Muscle layer of colon (tissue), 2 donors: Measurements from ENCODE around the gene CTDSPL2.

Experiments
- H3K27ac ChIP-seq: one replicate; pipeline ENCODE4 v1.7.0; 2013; ENCODE audit warnings: low read depth, mild to moderate bottlenecking, low read length, moderate library complexity
- H3K27me3 ChIP-seq, 2 donors: one replicate each; pipeline ENCODE4 v1.7.0; 2013; ENCODE audit warnings: low read length in 2 of 2, mild to moderate bottlenecking in 2 of 2; ENCODE audit not compliant: insufficient read depth in 2 of 2, control insufficient read depth in 1 of 2
- H3K36me3 ChIP-seq: one replicate; pipeline ENCODE4 v1.7.0; 2013; ENCODE audit warnings: mild to moderate bottlenecking, low read length; ENCODE audit not compliant: insufficient read depth
- H3K4me1 ChIP-seq: one replicate; pipeline ENCODE4 v1.7.0; 2013; ENCODE audit warnings: mild to moderate bottlenecking, low read length; ENCODE audit not compliant: insufficient read depth
- H3K4me3 ChIP-seq, 2 donors: one replicate each; pipeline ENCODE4 v1.7.0; 2013; ENCODE audit warnings: low read length in 2 of 2, low read depth in 1 of 2, mild to moderate bottlenecking in 1 of 2, moderate library complexity in 1 of 2
- H3K9ac ChIP-seq: one replicate; pipeline ENCODE4 v1.7.0; 2013; ENCODE audit warnings: low read length
- H3K9me3 ChIP-seq: one replicate; pipeline ENCODE4 v1.7.0; 2013; ENCODE audit warnings: mild to moderate bottlenecking, low read length
- donor health status: abdominal sarcoma.
- donor health status: Adenocarcinoma of cecum.

Gene CTDSPL2

GRCh38 chr15:44573386-44573785, 146.0 kb downstream of the CTDSPL2 start:
- Histone ChIP-seq H3K36me3 (peaks cover 37% of the 10 kb centered on the region), H3K9ac (no peak overlapping the region), H3K27ac (no peak overlapping the region), H3K27me3 (no peaks in the 10 kb centered on the region), H3K9me3 (no peaks in the 10 kb centered on the region), H3K4me3 (no peak overlapping the region), H3K4me1 (no peaks in the 10 kb centered on the region)

- no peaks in the 10 kb centered on the region for H3K4me1 ChIP-seq
- no peak overlapping the region for H3K4me3 ChIP-seq
- no peaks in the 10 kb centered on the region for H3K9me3 ChIP-seq
- H3K36me3 ChIP-seq: peaks cover 33% of the 10 kb centered on the region
- H3K27ac ChIP-seq: no peak overlapping the region
- H3K9ac ChIP-seq: no peak overlapping the region
- H3K27me3 ChIP-seq: no peaks in the 10 kb centered on the region
Measured at GRCh38 chr15:44574734-44575133, 147.3 kb downstream of the CTDSPL2 start.
